HUES48 (cell line): ENCODE data around the gene CHST4.

Experiments
- H3K27ac ChIP-seq: one replicate; pipeline ENCODE4 v1.7.0; 2013; ENCODE audit warnings: low read depth, low read length, inconsistent platforms
- H3K27me3 ChIP-seq: 2 replicates; pipeline ENCODE4 v1.6.1; 2013; ENCODE audit warnings: mild to moderate bottlenecking, low read length; ENCODE audit not compliant: control insufficient read depth, insufficient read depth
- H3K36me3 ChIP-seq: 2 replicates; pipeline ENCODE4 v1.6.1; 2013; ENCODE audit warnings: low read length; ENCODE audit not compliant: control insufficient read depth, insufficient read depth
- H3K4me1 ChIP-seq: 2 replicates; pipeline ENCODE4 v1.6.1; 2013; ENCODE audit warnings: mild to moderate bottlenecking, low read length; ENCODE audit not compliant: control insufficient read depth, insufficient read depth
- H3K4me3 ChIP-seq: 2 replicates; pipeline ENCODE4 v1.5.1; 2013; ENCODE audit warnings: mild to moderate bottlenecking, low read depth, low read length
- H3K9ac ChIP-seq: 2 replicates; pipeline ENCODE4 v1.6.1; 2013; ENCODE audit warnings: mild to moderate bottlenecking, low read depth, low read length, moderate library complexity
- H3K9me3 ChIP-seq: 2 replicates; pipeline ENCODE4 v1.6.1; 2013; ENCODE audit warnings: low read length; ENCODE audit not compliant: control insufficient read depth, insufficient read depth

CHST4 gene

DNA sequence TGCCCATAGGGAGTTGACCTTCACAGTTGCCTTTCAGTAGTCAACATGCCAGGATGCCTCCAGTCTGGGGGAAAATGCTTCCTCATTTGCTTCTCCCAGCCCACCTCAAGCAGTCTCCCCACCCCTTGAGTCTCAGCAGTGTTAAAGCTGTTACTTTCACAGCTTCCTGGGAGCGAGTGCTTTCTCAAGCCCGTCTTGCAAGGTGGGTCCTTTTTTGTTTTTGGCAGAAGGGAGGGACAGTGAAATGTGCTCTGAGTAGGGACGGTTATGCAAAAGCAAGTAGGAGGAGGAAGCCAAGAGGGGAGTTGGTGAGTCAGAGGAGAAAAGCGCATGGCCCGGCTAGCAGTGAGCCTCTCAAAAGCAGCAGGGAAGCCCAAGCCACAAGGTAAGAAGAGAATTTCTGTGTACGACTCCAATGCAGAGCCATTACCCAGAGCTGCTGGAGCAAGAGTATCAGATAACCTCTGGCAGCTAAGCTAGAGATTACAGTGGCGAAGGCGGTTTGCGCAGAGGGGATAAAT, at the start of gene CHST4:
TSS of gene CHST4 (plus strand) at position 316 of the 521 bp plus-strand sequence. CDS start 10,252 bp downstream, outside the sequence.
- peak within 1 kb of the TSS; percentile 49 for H3K4me3 ChIP-seq
- no peaks in the 10 kb centered on the region for H3K9me3 ChIP-seq
- peaks cover 27% of the 10 kb centered on the region for H3K4me1 ChIP-seq
- no peaks in the 10 kb centered on the region for H3K36me3 ChIP-seq
- H3K9ac ChIP-seq = peak within 1 kb of the TSS; percentile 62
- peak within 1 kb of the TSS; percentile 94 for H3K27ac ChIP-seq
- no peaks in the 10 kb centered on the region for H3K27me3 ChIP-seq

- Histone ChIP-seq H3K4me3 (no peak overlapping the region), H3K9me3 (no peaks in the 10 kb centered on the region), H3K27ac (no peak overlapping the region), H3K36me3 (peaks cover 7% of the 10 kb centered on the region; the same call in 1 of the 2 replicates), H3K27me3 (no peaks in the 10 kb centered on the region), H3K4me1 (no peaks in the 10 kb centered on the region), H3K9ac (no peak overlapping the region)
These were observed 49.6 kb upstream of the CHST4 start for GRCh38 chr16:71476457-71477124.

- H3K4me1 ChIP-seq = no peaks in the 10 kb centered on the region
- H3K27ac ChIP-seq = no peak overlapping the region
These were observed 46.8 kb upstream of the CHST4 start for GRCh38 chr16:71479420-71479819.

DNA sequence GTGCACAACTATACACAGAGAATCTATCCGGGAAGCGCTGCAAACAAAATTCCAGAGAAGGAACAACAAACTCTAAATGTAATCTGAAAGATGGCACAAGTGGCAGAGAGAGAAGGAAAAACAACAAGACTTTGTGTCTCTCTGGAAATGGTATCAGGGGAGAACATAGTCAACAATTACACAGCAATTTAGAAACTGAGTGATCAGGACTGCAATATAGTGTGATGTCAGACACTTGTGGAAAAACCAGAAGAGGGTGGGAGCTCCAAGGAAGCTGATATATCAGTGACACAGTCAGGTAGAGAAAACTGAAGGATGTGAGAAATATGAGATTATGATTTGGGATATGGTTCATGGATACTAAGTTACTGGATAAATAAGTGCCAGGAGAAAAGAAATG, 45.3 kb upstream of the CHST4 start:
- Histone ChIP-seq H3K36me3 (peaks cover 6% of the 10 kb centered on the region; the same call in 1 of the 2 replicates), H3K9me3 (no peaks in the 10 kb centered on the region), H3K4me1 (no peaks in the 10 kb centered on the region), H3K27me3 (no peaks in the 10 kb centered on the region), H3K9ac (no peak overlapping the region), H3K27ac (no peak overlapping the region), H3K4me3 (no peak overlapping the region)

More at GRCh38 chr16:71479420-71479819, 46.8 kb upstream of the CHST4 start:
- Histone ChIP-seq H3K36me3 (peaks cover 7% of the 10 kb centered on the region; the same call in 1 of the 2 replicates), H3K4me3 (no peak overlapping the region), H3K9me3 (no peaks in the 10 kb centered on the region), H3K27me3 (no peaks in the 10 kb centered on the region), H3K9ac (no peak overlapping the region)

- no peak overlapping the region for H3K9ac ChIP-seq
- H3K9me3 ChIP-seq = no peaks in the 10 kb centered on the region
- no peak overlapping the region for H3K27ac ChIP-seq
- H3K27me3 ChIP-seq = no peaks in the 10 kb centered on the region
- no peak overlapping the region for H3K4me3 ChIP-seq
- H3K36me3 ChIP-seq = peaks cover 4% of the 10 kb centered on the region; the same call in 1 of the 2 replicates
- H3K4me1 ChIP-seq = no peaks in the 10 kb centered on the region
These were observed 43.7 kb upstream of the CHST4 start for GRCh38 chr16:71482569-71482968.

DNA sequence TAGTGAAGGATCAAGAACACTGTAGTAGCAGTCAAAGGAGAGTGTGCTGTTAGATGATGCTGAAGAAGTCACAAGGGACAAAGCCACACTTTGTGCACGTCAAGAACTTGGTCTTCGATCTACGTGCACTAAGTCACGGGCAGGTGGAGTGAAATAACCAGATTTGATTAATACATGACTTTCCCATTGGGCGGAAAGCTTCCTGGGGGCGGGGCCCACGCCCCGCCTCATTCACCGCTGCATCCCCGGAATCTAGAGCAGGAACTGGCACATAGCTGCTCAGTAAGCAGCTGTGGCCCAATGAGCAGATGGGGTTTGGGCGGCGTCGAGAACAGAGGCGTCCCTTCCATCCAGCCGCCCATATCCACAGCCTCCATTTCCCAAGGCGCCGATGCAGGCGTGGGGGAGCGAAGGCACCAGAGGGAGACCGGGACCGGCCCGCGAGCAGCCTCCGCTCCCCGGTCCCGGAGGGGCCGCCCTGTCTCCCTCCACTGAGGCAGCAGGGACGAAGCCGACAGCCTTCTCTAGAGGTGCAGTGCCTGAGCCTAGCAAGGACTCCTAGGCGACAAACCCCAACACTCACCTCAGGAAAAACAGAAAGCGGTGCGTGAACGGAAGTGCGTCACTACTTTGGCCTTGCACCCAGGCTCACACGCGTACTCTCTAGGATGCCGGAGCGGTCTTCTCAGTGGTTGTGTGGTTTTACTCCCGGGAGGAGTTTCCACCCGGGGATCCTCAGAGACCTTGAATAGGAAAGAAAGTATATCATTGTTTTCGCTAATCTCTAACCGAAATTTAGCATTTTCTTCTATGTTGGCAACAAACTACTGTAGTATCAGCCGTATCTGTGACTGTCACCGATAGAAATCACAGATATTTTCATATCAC, 42.0 kb upstream of the CHST4 start:
- no peaks in the 10 kb centered on the region for H3K9me3 ChIP-seq
- no peaks in the 10 kb centered on the region for H3K4me1 ChIP-seq
- H3K36me3 ChIP-seq = no peaks in the 10 kb centered on the region
- H3K27ac ChIP-seq = peak overlapping the region; percentile 93
- H3K4me3 ChIP-seq = peak overlapping the region; percentile 84
- peak overlapping the region; percentile 81 for H3K9ac ChIP-seq
- H3K27me3 ChIP-seq = no peaks in the 10 kb centered on the region; the same call in 1 of the 2 replicates

GRCh38 chr16:71489122-71489521, 37.1 kb upstream of the CHST4 start, which contains the start of gene ZNF19:
TSS of gene ZNF19 (minus strand) at chr16:71489324. CDS start at chr16:71482114, 7,210 bp downstream.
- Histone ChIP-seq H3K9ac (no peak within 1 kb of the TSS), H3K27ac (no peak within 1 kb of the TSS), H3K9me3 (no peaks in the 10 kb centered on the region), H3K27me3 (no peaks in the 10 kb centered on the region; the same call in 1 of the 2 replicates), H3K4me1 (no peaks in the 10 kb centered on the region), H3K36me3 (no peaks in the 10 kb centered on the region), H3K4me3 (no peak within 1 kb of the TSS)

DNA sequence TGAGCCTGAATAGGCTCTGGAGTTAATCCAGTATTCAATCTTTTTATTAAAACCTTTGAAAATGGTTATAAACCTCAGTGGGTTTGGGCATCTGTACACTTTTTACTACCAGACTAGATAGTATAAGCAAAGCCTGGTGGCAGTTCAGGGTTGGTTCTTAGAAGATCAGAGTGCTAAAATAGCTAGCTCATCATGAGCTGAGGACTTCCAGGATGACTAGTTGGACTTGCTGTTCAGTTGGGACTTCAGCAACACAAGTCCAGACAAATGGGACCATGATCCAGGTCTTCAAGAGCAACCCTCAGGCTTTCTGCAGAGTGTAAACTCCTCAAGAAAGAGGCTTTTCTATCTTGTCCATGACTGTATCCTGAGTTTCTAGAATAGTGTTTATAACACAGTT, 35.9 kb upstream of the CHST4 start:
- Histone ChIP-seq H3K9ac (no peak overlapping the region), H3K4me3 (no peak overlapping the region), H3K9me3 (no peaks in the 10 kb centered on the region), H3K4me1 (no peaks in the 10 kb centered on the region), H3K27ac (no peak overlapping the region), H3K27me3 (no peaks in the 10 kb centered on the region; the same call in 1 of the 2 replicates), H3K36me3 (no peaks in the 10 kb centered on the region)

DNA sequence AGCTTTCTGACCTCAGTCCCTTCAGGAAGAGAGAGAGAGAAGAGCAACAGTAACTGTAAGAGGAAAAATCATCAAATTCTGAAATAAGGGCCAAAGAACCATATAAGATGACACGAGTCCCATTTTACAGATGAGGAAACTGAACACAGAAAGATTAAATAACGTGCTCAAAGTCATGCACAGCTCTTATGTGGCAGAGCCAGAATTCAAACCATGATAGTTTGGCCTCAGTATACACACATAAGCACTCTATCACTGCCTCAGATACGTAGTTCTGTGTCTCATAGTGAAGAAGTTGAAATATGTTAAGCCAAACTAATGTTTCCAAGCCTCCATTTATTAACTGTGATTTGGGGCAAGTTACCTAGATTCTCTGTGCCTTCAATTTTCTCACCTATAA, 35.2 kb upstream of the CHST4 start:
- H3K4me1 ChIP-seq = no peaks in the 10 kb centered on the region
- H3K4me3 ChIP-seq = no peak overlapping the region
- H3K27me3 ChIP-seq = no peaks in the 10 kb centered on the region; the same call in 1 of the 2 replicates
- no peak overlapping the region for H3K9ac ChIP-seq
- H3K27ac ChIP-seq = no peak overlapping the region
- no peaks in the 10 kb centered on the region for H3K36me3 ChIP-seq
- H3K9me3 ChIP-seq = no peaks in the 10 kb centered on the region

GRCh38 chr16:71492786-71493185, 33.4 kb upstream of the CHST4 start:
- Histone ChIP-seq H3K36me3 (no peaks in the 10 kb centered on the region), H3K9ac (no peak overlapping the region), H3K9me3 (no peaks in the 10 kb centered on the region), H3K27me3 (no peaks in the 10 kb centered on the region; the same call in 1 of the 2 replicates), H3K4me1 (no peaks in the 10 kb centered on the region), H3K4me3 (no peak overlapping the region), H3K27ac (no peak overlapping the region)
